ENCODE results near the gene NUDCD3.

DNA sequence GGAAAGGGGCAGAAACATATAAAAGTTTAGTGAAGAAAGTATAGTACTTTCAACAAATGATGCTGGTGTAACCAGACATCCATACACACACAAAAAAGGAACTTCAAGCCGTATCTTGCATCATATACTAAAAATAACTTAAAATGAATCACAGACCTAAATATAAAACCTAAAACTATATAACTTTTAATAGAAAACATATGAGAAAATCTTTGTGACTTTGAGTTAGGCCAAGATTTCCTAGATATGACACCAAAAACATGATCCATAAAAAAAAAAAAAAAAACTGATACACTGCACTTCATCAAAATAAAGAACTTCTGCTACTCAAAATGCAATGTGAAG lies 40.9 kb downstream of the NUDCD3 start:
- TF ChIP-seq, protein P1, sequence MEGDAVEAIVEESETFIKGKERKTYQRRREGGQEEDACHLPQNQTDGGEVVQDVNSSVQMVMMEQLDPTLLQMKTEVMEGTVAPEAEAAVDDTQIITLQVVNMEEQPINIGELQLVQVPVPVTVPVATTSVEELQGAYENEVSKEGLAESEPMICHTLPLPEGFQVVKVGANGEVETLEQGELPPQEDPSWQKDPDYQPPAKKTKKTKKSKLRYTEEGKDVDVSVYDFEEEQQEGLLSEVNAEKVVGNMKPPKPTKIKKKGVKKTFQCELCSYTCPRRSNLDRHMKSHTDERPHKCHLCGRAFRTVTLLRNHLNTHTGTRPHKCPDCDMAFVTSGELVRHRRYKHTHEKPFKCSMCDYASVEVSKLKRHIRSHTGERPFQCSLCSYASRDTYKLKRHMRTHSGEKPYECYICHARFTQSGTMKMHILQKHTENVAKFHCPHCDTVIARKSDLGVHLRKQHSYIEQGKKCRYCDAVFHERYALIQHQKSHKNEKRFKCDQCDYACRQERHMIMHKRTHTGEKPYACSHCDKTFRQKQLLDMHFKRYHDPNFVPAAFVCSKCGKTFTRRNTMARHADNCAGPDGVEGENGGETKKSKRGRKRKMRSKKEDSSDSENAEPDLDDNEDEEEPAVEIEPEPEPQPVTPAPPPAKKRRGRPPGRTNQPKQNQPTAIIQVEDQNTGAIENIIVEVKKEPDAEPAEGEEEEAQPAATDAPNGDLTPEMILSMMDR (conservative IDR thresholded peaks at IDR 0.05; ENCODE audit: low read length) = no peak
- no peak for TF ChIP-seq EZH2phosphoT487 (IDR thresholded peaks at IDR 0.05; ENCODE audit: borderline replicate concordance)
